ENCODE data around the gene ZNF492. TPM values are rescaled to one million over a fixed set of nuclear protein-coding genes. Genes with fewer than 3 reads are reported as not detected.
"Not testable (repeated sequence)": the region's sequence is repeated elsewhere in the genome, so short reads cannot be mapped to it uniquely, and the experiment has no call there.

ZNF492 gene
- 4.4 TPM for total RNA-seq

DNA sequence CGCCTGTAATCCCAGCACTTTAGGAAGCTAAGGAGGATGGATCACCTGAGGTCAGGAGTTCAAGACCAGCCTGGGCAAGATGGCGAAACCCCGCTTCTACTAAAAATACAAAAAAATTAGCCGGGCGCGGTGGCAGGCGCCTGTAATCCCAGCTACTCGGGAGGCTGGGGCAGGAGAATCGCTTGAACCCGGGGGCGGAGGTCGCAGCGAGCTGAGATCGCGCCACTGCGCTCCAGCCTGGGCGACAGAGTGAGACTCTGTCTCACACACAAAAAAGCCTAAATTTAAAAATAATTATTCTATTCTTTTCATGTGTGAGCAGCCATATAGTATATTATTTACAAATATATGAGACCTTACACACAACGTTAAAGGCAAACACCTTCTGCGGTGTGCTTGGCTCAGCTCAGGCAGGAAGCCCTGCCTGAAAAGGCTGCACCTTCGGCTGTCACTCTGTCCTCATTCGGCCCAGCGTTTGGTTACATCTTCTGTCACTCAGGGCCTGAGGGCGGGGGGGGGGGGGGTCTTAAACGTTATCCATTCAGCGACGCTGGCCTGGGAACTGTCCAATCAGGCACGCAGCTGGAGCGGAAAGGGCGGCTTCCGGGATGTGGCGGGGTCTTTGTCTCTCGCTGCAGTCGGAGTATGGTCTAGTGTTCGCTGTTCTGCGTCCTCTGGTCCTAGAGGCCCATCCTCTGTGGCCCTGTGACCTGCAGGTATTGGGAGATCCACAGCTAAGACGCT, at the start of gene ZNF492:
TSS of gene ZNF492 (plus strand) at position 619 of the 744 bp plus-strand sequence. CDS start 19,076 bp downstream, outside the sequence.
- DNase-seq, result peak; percentile 74

GRCh38 chr19:22595422-22595821, 38.7 kb upstream of the ZNF492 start:
- no peak for DNase-seq

DNA sequence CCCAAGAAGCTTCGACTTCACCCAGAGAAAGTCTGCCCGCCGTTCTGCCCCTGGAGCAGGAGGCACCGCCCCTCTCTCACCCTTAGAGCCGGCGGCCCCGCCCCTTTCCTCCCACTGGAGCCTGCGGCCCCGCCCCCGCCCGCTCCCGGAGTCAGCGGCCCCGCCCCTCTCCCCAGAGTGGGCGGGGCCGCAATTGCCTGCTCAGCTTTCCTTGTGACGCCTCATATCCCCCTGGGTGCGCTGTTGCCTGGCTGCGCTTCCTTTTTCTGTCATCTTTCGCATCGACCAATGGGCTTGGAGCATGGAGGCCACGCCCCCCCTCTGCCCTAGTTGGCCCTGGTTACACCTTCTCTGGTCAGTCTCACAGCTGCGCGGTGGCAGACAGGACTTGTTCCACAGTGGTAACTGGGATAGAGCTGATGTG, 38.2 kb upstream of the ZNF492 start:
- peak; percentile 2 for DNase-seq

DNA sequence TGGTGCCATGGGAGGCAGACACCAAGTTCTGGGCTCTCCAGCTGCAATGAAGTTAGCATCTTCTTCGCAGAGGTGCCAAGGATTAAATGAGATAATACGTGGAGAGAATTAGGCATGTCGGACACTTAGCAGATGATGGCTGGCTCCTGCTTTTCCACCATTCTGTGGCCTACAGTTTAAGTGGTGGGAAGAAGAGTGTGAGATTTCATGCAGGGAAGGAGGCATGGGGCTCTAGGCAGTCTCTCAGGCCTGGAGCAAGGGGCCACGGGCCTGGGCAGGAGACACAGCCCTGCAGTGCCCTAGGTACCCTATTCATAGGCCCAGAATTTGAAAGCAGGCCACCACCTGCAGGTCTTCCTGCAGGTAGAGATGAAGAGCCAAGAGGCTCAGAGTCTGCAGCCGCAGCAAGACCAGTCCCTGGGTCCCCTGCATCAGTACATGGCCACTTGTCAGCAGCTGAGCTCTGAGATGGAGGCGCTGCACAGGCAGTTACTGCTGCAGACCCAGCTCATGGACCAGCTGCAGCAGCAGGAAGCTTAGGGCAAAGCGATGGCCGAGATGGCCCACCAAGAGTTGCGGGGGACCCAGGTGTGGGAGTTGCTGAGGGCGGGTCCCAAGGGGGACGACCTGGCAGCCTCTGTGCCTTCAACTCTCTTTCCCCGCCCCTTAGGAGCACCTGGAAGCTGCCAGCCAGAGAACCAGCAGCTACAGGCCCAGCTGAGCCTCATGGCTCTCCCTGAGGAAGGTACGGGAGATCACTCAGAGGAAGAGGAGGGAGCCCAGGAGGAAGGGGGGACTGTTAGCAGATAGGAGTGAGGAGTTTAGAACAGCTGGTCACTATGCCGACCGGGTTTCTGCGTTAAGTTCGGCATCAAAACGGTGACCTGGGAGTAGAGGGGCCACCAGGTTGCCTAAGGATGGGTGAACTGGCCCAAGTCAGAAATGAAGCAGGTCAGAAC, 33.2 kb upstream of the ZNF492 start:
- no peak for DNase-seq

GRCh38 chr19:22601906-22602630, 32.1 kb upstream of the ZNF492 start:
- DNase-seq, result no peak

DNA sequence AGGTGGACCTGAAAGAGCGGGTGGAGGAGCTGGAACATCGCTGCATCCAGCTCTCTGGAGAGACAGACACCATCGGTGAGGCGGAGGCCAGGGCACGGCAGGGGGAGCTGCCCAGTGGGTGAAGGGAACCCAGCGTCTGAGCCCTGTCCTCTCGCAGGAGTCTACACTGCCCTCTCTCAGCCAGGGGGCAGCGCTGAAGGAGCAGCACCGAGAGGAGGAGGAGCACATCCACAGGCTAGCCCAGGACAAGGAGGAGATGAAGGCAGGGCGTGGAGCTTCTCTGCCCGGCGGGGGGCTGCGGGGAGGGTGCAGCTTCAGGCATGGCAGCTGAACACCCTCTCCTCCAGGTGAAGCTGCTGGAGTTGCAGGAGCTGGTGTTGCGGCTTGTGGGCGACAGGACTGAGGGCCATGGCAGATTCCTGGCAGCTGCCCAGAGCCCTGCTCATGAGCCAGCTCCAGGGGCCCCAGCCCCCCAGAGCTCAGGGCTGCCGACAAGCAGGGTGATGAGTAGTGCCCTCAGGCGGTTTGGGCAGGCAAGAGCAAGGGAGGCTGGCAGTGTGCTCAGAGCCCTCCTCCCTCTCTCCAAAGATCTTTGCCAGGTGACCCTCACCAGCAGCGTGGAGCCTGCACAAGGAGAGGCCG, 31.4 kb upstream of the ZNF492 start:
- no peak for DNase-seq

DNA sequence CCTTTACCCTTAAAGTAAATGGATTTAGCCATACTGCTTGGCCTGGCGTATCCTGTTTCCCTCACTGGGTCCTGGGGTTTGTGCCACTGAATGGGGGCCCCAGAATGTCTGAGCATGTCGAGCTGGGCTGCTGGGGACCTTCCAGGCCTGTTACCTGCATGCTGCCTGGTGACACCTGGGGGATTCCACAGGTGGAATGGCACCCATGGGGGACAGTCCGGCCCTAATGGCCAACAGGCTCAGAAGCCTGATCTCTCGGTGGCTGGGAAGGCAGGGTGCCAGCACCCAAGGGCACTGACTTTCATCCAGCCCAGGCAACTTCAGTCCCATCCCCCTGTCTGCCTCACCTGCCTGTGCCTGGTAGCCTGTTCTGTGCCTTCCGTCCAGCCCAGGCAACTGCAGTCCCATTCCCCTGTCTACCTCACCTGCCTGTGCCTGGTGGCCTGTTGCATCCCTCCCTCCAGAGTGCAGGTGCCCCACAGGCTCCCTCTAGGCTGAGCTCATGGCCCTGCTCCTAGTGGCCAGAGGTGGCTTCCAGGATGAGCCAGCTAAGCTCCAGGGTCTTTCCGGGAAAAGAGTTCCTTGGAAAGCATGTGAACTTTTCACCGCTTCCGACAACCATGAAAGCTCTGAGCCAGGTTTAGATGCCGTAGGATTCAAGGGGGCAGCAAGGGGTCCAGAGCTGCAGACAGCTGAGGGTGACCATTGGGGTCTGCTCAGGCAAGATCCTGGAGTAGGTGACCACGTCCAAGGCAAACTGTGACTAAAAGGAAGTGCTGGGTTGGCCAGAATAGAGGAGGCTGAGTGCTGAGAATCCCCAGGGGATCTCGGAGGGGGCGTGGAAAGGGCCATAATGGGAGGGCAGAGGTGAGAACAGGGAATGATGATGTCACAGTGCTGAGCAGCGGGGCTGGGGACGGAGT, 30.3 kb upstream of the ZNF492 start:
- no peak for DNase-seq

DNA sequence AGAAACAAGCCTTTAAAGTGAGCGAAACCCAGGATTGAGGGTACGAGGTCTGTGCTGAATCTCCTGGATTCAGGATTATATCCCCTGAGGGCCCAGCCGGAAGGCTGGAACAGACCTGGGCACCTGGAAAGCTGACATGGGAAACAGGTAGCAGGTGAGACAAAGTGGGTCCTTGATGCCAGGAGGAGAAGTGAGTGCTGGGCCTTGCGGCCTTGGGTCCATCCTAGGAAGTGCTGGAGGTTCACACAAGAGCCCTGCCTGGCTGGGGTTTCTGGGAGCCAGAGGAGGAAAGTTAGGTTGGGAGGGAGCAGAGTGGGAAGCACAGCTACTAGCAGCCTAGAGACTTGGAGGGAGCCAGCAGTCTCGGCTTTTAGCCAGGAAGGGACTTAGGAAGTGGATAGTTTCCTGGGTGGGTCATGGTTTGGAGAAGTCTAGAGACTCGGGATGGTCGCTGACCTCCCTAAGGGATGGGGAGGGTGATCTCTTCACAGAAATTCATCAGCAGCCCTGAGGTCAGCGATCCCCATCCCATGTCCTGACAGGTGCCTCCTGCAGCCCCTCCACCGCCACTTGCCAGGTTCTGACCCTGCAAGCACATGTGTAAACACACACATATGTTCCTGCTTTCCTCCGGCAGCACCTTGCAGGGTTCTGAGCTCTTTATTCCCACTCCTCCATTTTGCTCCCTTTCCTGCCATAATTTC, 29.4 kb upstream of the ZNF492 start:
- no peak for DNase-seq

DNA sequence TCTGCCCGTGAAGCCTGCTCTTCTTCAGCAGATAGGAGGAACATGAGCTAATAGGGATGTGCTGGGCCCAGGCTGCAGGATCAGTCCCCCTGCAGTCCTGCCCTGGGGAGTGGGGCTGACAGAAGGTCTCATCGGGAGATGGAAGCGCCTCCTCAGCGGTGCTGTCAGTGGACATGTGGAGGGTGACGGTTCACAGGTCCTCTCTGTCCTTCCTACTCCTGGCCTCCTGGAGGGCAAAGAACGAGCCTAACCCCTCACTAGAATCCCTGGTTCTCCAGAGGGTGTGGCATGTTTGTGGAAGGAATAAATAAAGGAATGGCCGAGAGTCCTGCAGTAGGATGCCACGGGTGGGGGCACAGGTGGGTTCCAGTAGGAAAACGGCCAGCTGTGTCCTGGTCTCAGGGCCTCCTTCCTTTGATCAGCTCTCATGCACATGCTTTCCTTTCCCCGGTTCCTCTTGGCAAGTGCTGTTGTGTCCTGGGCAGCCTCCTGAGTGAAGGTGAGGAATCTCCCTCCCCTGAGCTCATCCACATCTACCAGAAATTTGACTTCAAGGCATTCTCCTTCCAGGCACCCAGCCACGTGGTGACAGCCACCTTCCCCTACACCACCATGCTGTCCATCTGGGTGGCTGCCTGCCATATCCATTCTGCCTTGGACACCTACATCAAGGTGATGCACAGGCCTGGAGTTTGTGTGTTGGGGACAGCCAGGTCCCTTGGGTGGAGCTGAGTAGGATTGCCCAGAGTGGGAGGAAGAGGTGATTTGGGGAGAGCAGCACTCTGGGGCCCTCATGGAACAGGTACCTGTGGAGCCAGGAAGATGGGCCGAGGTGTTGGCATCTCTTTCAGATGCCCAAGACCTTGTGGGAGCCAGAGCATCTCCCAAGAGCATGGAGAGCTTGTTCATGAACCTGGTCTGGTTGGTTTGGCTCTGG, 28.6 kb upstream of the ZNF492 start:
- no peak for DNase-seq

- no peak for DNase-seq
Observed at GRCh38 chr19:22606212-22606553, 27.9 kb upstream of the ZNF492 start.

DNA sequence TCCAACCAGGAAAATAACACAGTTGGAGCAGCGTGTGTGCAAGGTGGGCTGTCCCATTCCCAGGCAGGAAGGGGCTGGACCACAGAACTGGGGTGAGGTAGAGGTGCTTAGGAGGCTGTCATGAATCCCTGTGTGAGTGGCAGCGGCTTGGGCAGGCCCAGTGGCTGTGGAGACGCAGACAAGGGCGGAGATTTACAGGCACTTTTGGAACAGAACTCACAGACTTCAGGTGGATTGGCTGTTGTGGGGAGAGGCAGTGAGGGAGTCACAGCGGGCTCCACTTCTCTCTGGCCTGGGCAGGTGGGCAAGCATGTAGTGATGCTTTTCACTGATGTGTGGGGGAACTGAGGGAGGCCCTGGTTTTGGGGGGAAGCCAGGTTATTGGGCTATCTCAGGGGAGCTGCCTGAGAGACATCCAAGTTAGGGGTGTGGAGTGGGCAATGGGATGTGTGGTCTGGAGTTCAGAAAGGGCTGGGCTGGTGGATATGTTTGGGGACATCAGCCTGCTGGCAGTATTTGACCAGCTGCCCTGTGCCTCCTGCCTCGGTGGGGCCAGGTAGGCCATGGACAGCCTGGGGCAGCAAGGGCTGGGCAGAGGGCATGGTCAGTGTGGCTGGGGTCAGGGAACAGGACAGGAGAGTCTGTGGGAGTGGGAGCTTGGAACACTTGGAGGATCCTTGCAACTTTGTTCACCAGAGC, 27.0 kb upstream of the ZNF492 start:
- DNase-seq, result no peak

GRCh38 chr19:22607653-22608430, 26.3 kb upstream of the ZNF492 start:
- DNase-seq, result no peak

DNA sequence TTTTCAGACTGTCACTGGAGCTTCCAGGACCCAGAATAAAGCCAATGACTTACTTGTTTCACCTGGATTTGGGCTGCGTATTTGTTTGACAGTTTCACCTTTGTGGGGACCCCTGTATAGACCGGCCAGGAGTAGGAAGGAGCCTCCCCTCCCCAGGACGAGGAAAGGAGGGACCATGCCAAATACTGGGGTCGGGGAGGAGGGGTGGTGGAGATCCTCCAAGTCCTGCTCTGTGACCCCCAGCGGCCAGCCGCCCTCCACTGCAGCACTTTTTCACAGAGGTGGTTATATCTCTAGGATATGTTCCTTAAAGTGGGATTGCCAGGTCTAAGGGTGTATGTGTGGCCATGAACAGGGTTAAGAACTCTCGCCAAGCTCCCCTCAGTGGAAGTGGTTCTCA, 25.7 kb upstream of the ZNF492 start:
- no peak for DNase-seq

DNA sequence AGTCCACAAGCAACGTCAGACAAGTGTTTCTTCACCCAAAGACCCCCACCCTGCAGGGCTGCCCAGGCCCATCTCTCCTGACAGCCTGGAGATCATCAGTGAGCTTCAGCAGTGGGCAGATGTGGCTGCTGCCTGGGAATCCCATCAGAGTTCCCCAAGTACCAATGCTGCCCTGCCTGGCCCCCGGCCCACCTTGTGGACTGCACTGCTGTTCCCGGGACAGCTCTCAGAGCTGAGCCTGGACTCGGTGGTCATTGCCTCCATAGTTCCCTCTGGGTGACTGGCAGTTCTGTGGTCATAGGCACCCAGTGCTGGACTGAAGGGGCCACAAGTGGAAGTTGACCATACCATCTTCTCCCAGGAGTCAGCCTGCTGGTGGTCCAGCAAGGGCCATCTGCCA, 24.5 kb upstream of the ZNF492 start:
- no peak for DNase-seq

DNA sequence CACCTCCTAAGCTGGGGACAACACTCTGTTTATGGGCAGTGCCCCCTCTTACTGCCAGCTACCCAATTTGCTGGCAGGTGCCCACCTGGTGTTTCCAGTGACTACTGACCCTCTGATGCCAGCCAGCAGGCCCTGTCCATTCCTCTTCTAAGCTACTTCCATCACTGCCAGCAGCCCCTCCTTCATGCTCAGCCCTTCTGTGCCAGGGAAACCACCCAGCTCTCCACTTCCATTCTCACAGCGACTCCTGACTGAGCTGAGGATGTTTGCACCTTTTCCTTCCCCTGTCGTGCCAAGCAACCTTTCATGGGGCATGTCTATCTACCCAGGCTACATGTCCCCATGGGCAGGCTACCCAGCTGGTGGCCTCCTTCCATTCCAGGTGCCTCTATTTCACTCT, 24.0 kb upstream of the ZNF492 start:
- DNase-seq, result no peak

- DNase-seq, result no peak
Observed at GRCh38 chr19:22612316-22612715, 21.8 kb upstream of the ZNF492 start.

DNA sequence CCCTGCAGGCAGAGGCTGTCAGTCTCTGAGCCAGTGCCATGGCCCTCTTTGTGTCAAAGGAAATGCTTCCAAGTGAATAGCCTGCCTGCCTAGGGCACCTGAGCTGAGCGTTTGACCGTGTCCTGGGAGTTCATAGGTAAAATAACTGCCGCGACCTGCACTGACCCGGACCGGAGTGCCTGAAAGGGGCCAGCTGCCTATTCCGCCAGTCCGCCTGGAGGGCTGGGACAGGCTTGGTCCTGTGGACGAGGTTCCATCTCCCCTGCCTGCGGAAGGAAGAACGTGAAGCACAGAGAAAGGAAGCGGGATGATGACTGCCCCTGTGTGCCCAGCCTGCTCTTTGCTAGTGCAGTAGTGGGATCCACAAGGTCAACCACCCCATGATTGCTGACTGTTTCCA, 17.5 kb upstream of the ZNF492 start:
- no peak for DNase-seq

DNA sequence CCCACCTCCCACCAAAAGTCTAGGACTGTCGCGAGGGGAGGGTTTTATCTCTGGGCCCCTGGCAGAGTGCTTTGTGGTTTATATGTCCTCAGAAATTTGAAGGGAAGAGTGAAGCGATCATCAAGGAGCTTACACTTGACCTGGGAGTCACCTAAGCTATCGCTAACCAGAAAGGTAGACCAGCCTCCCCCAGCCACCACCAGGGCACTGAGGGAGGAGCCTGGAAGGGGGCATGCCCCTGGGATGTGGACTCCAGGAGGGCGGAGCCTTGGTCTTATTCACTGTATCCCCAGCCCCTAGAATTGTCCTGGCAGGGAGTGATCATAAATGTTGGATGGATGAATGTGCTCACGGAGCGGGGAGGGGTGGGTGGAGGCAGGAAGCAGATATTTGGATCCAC, 16.9 kb upstream of the ZNF492 start:
- DNase-seq, result not testable (repeated sequence)

Data from occipital lobe (tissue), 2 donors.